WTC11 (cell line): ENCODE measurements around the gene DNAH8. TPM values are rescaled to one million over a fixed set of nuclear protein-coding genes. Genes with fewer than 3 reads are reported as not detected.

Experiments
- ATAC-seq: fragments of 200-7000 bp; cut with Tn5 transposase; 2 replicates; pipeline ENCODE4 v1.10.0; 2021; ENCODE audit warnings: mild to moderate bottlenecking, moderate library complexity
- CTCF ChIA-PET: fragments of 300-600 bp; sonication (Branson Sonifier 250); formaldehyde crosslinking; loops from one replicate; lab custom pipeline; 2021; ENCODE audit warnings: antibody characterized with exemption; lab: Charles Lee
- POLR2A ChIA-PET: fragments of 350-600 bp; sonication (Branson Sonifier 250); formaldehyde crosslinking; loops from one replicate; lab custom pipeline; 2021; ENCODE audit warnings: antibody characterized with exemption; lab: Charles Lee
- DNase-seq: peaks from one replicate; pipeline ENCODE4 v3.0.0; 2021; ENCODE audit warnings: low spot score
- H3K27ac Mint-ChIP-seq: 2 replicates; pipeline ENCODE4 v1.8.0; 2021; ENCODE audit warnings: mixed read lengths
- H3K27me3 Mint-ChIP-seq: 2 replicates; pipeline ENCODE4 v1.8.0; 2021; ENCODE audit warnings: low read depth, mild to moderate bottlenecking, moderate library complexity, mixed read lengths
- H3K36me3 Mint-ChIP-seq: 2 replicates; pipeline ENCODE4 v1.8.0; 2021; ENCODE audit warnings: mixed read lengths
- H3K4me1 Mint-ChIP-seq: 2 replicates; pipeline ENCODE4 v1.8.0; 2022; ENCODE audit warnings: mixed read lengths
- H3K4me3 Mint-ChIP-seq: 2 replicates; pipeline ENCODE4 v1.8.0; 2021; ENCODE audit warnings: mild to moderate bottlenecking, moderate library complexity, mixed read lengths
- H3K9me3 Mint-ChIP-seq: 2 replicates; pipeline ENCODE4 v1.8.0; 2021; ENCODE audit warnings: mixed read lengths
- ATF1 ChIP-seq: sonication (generic); formaldehyde crosslinking; IDR thresholded peaks from 2 replicates; pipeline ENCODE4 v1.8.1; 2023; ENCODE audit warnings: mild to moderate bottlenecking, moderate library complexity, missing genetic modification reagents
- ELF4 ChIP-seq: sonication (generic); formaldehyde crosslinking; IDR thresholded peaks from 2 replicates; pipeline ENCODE4 v1.8.1; 2022; ENCODE audit warnings: low read depth, mild to moderate bottlenecking, moderate library complexity, missing genetic modification reagents
- EMX1 ChIP-seq: fragments of 250-450 bp; sonication (Bioruptor Pico); IDR thresholded peaks from 2 replicates; pipeline ENCODE4 v1.8.0; 2021; ENCODE audit warnings: mild to moderate bottlenecking
- ESRRA ChIP-seq: sonication (generic); formaldehyde crosslinking; IDR thresholded peaks from 2 replicates; pipeline ENCODE4 v1.8.1; 2022; ENCODE audit warnings: mild to moderate bottlenecking, missing genetic modification reagents, borderline replicate concordance
- FOXK1 ChIP-seq: sonication (generic); formaldehyde crosslinking; IDR thresholded peaks from 2 replicates; pipeline ENCODE4 v1.8.0; 2022; ENCODE audit warnings: mild to moderate bottlenecking, moderate library complexity, missing genetic modification reagents
- HMGA2 ChIP-seq: fragments of 250-450 bp; sonication (Bioruptor Pico); IDR thresholded peaks from 2 replicates; pipeline ENCODE4 v1.4.0; 2021; ENCODE audit warnings: mild to moderate bottlenecking, moderate library complexity
- KAT7 ChIP-seq: sonication (generic); formaldehyde crosslinking; IDR thresholded peaks from 2 replicates; pipeline ENCODE4 v1.8.1; 2023; ENCODE audit warnings: missing genetic modification reagents, mild to moderate bottlenecking, borderline replicate concordance
- NR3C1 ChIP-seq: sonication (generic); formaldehyde crosslinking; conservative IDR thresholded peaks from 2 replicates; pipeline ENCODE4 v1.8.1; 2023; ENCODE audit warnings: low read depth, mild to moderate bottlenecking, missing genetic modification reagents
- OVOL2 ChIP-seq: fragments of 250-450 bp; sonication (Bioruptor Pico); IDR thresholded peaks from 2 replicates; pipeline ENCODE4 v1.9.0; 2021; ENCODE audit warnings: mild to moderate bottlenecking, borderline replicate concordance
- SOX15 ChIP-seq: fragments of 250-450 bp; sonication (Bioruptor Pico); IDR thresholded peaks from 2 replicates; pipeline ENCODE4 v1.9.0; 2021; ENCODE audit warnings: mild to moderate bottlenecking
- TCF7 ChIP-seq: sonication (generic); formaldehyde crosslinking; IDR thresholded peaks from 2 replicates; pipeline ENCODE4 v1.8.0; 2022; ENCODE audit warnings: mild to moderate bottlenecking, low read depth, missing genetic modification reagents, moderate library complexity
- TP53 ChIP-seq: sonication (generic); formaldehyde crosslinking; IDR thresholded peaks from 2 replicates; pipeline ENCODE4 v1.8.1; 2023; ENCODE audit warnings: mild to moderate bottlenecking, missing genetic modification reagents
- ZNF232 ChIP-seq: sonication (generic); formaldehyde crosslinking; IDR thresholded peaks from 2 replicates; pipeline ENCODE4 v1.8.0; 2022; ENCODE audit warnings: mild to moderate bottlenecking, missing genetic modification reagents
- ZNF317 ChIP-seq: sonication (generic); formaldehyde crosslinking; IDR thresholded peaks from 2 replicates; pipeline ENCODE4 v1.8.1; 2023; ENCODE audit warnings: low read depth, mild to moderate bottlenecking, moderate library complexity, missing genetic modification reagents, borderline replicate concordance
- total RNA-seq: library from RNA; stranded (reverse); gene quantifications from 3 replicates; pipeline ENCODE4 v1.2.3, GENCODE V29; 2021
- TF ChIP-seq, protein P1 (sequence below): fragments of 250-450 bp; sonication (Bioruptor Pico); IDR thresholded peaks from 2 replicates; pipeline ENCODE4 v2.1.2; 2022; ENCODE audit warnings: mild to moderate bottlenecking, moderate library complexity
- TF ChIP-seq, protein P2 (sequence below): sonication (generic); formaldehyde crosslinking; IDR thresholded peaks from 2 replicates; pipeline ENCODE4 v1.8.0; 2023; ENCODE audit warnings: missing genetic modification reagents
- TF ChIP-seq, protein P3 (sequence below): sonication (generic); formaldehyde crosslinking; conservative IDR thresholded peaks from 2 replicates; pipeline ENCODE4 v1.8.1; 2022; ENCODE audit warnings: mild to moderate bottlenecking, missing genetic modification reagents
- TF ChIP-seq, protein P4 (sequence below): fragments of 200-600 bp; IDR thresholded peaks from 2 replicates; pipeline ENCODE4 v1.8.0; 2022; ENCODE audit warnings: antibody characterized with exemption
- TF ChIP-seq, protein P5 (sequence below): sonication (generic); formaldehyde crosslinking; IDR thresholded peaks from 2 replicates; pipeline ENCODE4 v1.8.1; 2023; ENCODE audit warnings: mild to moderate bottlenecking, missing genetic modification reagents, borderline replicate concordance
- TF ChIP-seq, protein P6 (sequence below): sonication (generic); formaldehyde crosslinking; IDR thresholded peaks from 2 replicates; pipeline ENCODE4 v1.8.0; 2022; ENCODE audit warnings: mild to moderate bottlenecking, missing genetic modification reagents
- TF ChIP-seq, protein P7 (sequence below): sonication (generic); formaldehyde crosslinking; IDR thresholded peaks from 2 replicates; pipeline ENCODE4 v1.8.1; 2022; ENCODE audit warnings: mild to moderate bottlenecking, moderate library complexity, missing genetic modification reagents

Gene DNAH8
- total RNA-seq, 1 experiment from 2014 or later, result 0.02 TPM

DNA sequence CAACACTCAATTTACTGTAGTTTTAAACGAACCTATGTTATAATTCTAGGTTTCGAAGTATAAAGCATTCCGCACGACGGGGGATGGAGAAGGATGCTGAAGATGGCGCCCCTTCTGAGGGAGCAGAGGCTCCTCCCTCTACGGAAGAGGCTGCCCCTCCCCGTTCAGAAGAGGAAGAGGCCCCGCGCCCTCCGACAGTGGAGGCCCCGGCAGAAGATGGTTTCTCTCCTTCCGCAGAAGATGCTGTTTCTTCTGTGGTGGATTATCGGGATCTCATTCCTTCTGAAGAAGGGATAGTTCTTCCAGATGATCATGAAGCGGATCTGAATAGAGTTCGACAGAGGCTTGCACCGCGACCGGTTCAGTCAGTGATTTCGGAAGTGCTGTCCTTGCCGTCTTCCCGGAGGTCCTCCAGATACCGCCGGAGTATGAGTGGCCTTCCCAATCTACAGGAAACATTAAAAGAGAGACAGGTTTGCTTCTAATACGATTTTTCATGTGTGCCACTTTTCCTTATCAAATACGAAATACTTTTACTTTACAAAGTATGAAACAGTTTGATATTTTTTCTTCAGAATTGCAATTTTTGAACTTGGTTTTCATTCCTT, 7.7 kb downstream of the DNAH8 start (continued):
- TF ChIP-seq, protein P1, sequence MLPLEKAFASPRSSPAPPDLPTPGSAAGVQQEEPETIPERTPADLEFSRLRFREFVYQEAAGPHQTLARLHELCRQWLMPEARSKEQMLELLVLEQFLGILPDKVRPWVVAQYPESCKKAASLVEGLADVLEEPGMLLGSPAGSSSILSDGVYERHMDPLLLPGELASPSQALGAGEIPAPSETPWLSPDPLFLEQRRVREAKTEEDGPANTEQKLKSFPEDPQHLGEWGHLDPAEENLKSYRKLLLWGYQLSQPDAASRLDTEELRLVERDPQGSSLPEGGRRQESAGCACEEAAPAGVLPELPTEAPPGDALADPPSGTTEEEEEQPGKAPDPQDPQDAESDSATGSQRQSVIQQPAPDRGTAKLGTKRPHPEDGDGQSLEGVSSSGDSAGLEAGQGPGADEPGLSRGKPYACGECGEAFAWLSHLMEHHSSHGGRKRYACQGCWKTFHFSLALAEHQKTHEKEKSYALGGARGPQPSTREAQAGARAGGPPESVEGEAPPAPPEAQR (CRISPR knock-in tag), result no peak
- TF ChIP-seq, protein P2, sequence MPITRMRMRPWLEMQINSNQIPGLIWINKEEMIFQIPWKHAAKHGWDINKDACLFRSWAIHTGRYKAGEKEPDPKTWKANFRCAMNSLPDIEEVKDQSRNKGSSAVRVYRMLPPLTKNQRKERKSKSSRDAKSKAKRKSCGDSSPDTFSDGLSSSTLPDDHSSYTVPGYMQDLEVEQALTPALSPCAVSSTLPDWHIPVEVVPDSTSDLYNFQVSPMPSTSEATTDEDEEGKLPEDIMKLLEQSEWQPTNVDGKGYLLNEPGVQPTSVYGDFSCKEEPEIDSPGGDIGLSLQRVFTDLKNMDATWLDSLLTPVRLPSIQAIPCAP (CRISPR knock-in tag), result no peak
- TF ChIP-seq FOXK1 (no peak), ATF1 (CRISPR knock-in tag) (no peak), NR3C1 (CRISPR knock-in tag) (no peak), ZNF317 (CRISPR knock-in tag) (no peak)
- TF ChIP-seq, all 79 proteins: peak for 0

DNA sequence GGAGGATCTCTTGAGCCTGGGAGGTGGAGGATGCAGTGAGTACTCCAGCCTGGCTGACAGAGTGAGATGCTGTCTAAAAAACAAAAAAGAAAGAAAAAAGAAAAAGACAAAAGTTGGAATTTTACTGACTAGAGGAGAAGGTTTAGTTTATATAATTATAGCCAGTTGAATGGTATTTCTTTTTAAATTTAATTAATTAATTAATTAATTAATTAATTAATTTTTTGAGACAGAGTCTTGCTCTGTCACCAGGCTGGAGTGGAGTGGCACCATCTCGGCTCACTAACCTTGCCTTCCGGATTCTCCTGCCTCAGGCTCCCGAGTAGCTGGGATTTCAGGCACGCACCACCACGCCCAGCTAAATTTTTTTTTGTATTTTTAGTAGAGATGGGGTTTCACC, 8.7 kb downstream of the DNAH8 start:
- TF ChIP-seq ELF4 (CRISPR knock-in tag) (no peak), HMGA2 (peak; percentile 79)
- TF ChIP-seq, protein P3, sequence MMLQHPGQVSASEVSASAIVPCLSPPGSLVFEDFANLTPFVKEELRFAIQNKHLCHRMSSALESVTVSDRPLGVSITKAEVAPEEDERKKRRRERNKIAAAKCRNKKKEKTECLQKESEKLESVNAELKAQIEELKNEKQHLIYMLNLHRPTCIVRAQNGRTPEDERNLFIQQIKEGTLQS, result no peak
- TF ChIP-seq, all 79 proteins: peak for 1
- DNase-seq (no peak), ATAC-seq (no peak)
- CTCF ChIA-PET, result no interaction called here
- Mint-ChIP-seq H3K27ac (no peak overlapping the region), H3K36me3 (no peaks in the 10 kb centered on the region), H3K4me3 (no peak overlapping the region), H3K9me3 (peaks cover 6% of the 10 kb centered on the region), H3K27me3 (no peaks in the 10 kb centered on the region; the same call in 1 of the 2 replicates), H3K4me1 (peaks cover 6% of the 10 kb centered on the region)
- POLR2A ChIA-PET, result no interaction called here

DNA sequence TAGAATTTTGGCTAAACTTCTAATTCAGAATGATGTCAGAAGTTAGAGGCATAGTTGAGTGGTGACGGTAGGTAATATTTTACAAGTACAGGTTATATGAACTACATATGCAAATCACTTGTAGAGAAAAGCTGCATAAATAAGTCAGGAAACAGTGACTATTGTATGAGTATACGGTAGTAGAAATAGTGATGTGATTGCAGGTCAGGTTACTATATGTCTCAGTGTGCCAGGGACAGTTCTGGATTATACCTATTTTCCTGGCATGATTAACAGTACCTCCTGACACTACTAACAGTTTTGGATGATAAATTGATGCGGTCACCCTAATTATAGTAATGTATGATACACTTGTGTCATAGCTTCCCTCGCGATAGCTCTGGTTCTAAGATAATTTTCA, 9.2 kb downstream of the DNAH8 start:
- POLR2A ChIA-PET, result no interaction called here
- DNase-seq, result no peak
- Mint-ChIP-seq H3K9me3 (peaks cover 6% of the 10 kb centered on the region), H3K27me3 (no peaks in the 10 kb centered on the region), H3K4me3 (no peak overlapping the region), H3K4me1 (peaks cover 6% of the 10 kb centered on the region), H3K27ac (no peak overlapping the region), H3K36me3 (no peaks in the 10 kb centered on the region)
- CTCF ChIA-PET, result interaction anchor here (1.3 kb wide), 1 partner anchor 49 kb away, joined by 3 read pairs; no protein-coding TSS in a partner anchor
- TF ChIP-seq TCF7 (CRISPR knock-in tag), result no peak
- no peak for TF ChIP-seq ZNF232 (CRISPR knock-in tag)
- TF ChIP-seq, protein P4, sequence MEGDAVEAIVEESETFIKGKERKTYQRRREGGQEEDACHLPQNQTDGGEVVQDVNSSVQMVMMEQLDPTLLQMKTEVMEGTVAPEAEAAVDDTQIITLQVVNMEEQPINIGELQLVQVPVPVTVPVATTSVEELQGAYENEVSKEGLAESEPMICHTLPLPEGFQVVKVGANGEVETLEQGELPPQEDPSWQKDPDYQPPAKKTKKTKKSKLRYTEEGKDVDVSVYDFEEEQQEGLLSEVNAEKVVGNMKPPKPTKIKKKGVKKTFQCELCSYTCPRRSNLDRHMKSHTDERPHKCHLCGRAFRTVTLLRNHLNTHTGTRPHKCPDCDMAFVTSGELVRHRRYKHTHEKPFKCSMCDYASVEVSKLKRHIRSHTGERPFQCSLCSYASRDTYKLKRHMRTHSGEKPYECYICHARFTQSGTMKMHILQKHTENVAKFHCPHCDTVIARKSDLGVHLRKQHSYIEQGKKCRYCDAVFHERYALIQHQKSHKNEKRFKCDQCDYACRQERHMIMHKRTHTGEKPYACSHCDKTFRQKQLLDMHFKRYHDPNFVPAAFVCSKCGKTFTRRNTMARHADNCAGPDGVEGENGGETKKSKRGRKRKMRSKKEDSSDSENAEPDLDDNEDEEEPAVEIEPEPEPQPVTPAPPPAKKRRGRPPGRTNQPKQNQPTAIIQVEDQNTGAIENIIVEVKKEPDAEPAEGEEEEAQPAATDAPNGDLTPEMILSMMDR, result no peak
- TF ChIP-seq OVOL2 (CRISPR knock-in tag), result no peak
- TF ChIP-seq, protein P5, sequence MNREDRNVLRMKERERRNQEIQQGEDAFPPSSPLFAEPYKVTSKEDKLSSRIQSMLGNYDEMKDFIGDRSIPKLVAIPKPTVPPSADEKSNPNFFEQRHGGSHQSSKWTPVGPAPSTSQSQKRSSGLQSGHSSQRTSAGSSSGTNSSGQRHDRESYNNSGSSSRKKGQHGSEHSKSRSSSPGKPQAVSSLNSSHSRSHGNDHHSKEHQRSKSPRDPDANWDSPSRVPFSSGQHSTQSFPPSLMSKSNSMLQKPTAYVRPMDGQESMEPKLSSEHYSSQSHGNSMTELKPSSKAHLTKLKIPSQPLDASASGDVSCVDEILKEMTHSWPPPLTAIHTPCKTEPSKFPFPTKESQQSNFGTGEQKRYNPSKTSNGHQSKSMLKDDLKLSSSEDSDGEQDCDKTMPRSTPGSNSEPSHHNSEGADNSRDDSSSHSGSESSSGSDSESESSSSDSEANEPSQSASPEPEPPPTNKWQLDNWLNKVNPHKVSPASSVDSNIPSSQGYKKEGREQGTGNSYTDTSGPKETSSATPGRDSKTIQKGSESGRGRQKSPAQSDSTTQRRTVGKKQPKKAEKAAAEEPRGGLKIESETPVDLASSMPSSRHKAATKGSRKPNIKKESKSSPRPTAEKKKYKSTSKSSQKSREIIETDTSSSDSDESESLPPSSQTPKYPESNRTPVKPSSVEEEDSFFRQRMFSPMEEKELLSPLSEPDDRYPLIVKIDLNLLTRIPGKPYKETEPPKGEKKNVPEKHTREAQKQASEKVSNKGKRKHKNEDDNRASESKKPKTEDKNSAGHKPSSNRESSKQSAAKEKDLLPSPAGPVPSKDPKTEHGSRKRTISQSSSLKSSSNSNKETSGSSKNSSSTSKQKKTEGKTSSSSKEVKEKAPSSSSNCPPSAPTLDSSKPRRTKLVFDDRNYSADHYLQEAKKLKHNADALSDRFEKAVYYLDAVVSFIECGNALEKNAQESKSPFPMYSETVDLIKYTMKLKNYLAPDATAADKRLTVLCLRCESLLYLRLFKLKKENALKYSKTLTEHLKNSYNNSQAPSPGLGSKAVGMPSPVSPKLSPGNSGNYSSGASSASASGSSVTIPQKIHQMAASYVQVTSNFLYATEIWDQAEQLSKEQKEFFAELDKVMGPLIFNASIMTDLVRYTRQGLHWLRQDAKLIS (CRISPR knock-in tag), result no peak
- TF ChIP-seq KAT7, result no peak
- no peak for TF ChIP-seq EMX1 (CRISPR knock-in tag)
- TF ChIP-seq, protein P6, sequence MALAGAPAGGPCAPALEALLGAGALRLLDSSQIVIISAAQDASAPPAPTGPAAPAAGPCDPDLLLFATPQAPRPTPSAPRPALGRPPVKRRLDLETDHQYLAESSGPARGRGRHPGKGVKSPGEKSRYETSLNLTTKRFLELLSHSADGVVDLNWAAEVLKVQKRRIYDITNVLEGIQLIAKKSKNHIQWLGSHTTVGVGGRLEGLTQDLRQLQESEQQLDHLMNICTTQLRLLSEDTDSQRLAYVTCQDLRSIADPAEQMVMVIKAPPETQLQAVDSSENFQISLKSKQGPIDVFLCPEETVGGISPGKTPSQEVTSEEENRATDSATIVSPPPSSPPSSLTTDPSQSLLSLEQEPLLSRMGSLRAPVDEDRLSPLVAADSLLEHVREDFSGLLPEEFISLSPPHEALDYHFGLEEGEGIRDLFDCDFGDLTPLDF (CRISPR knock-in tag), result no peak
- TF ChIP-seq TP53, result no peak
- TF ChIP-seq ESRRA, result no peak
- TF ChIP-seq, protein P7, sequence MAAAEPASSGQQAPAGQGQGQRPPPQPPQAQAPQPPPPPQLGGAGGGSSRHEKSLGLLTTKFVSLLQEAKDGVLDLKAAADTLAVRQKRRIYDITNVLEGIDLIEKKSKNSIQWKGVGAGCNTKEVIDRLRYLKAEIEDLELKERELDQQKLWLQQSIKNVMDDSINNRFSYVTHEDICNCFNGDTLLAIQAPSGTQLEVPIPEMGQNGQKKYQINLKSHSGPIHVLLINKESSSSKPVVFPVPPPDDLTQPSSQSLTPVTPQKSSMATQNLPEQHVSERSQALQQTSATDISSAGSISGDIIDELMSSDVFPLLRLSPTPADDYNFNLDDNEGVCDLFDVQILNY (CRISPR knock-in tag), result no peak
- TF ChIP-seq, protein P2 (CRISPR knock-in tag), result no peak
- no peak for TF ChIP-seq ZNF317 (CRISPR knock-in tag)
- TF ChIP-seq SOX15, result no peak
- ATAC-seq, result no peak
